Adipose tissue (tissue), 3 donors: ENCODE results near the gene CBY2. TPM values are rescaled to one million over a fixed set of nuclear protein-coding genes. Genes with fewer than 3 reads are reported as not detected.
"Not testable (repeated sequence)": the region's sequence is repeated elsewhere in the genome, so short reads cannot be mapped to it uniquely, and the experiment has no call there.

Experiments
- H3K27ac ChIP-seq: one replicate; pipeline ENCODE4 v1.5.1; 2013; ENCODE audit warnings: low read depth, low read length
- WGBS, 3 donors: extraction: QIAGEN DNeasy Blood & Tissue Kit; methylation state at CpG; one replicate each; pipeline ENCODE4 v1.1.7; 2013; 5-methylcytosine and 5-hydroxymethylcytosine counted together
- polyA plus RNA-seq, 3 donors: library from polyadenylated mRNA; stranded (reverse); fragments of 200-250 nt; gene quantifications; one replicate each; pipeline ENCODE4 v1.2.3, GENCODE V29; 2013
- donor health status: healthy with polysubstance abuse.
- donor health status: Bipolar disorder and iron deficiency.
- donor health status: healthy.

The CBY2 gene, protein sequence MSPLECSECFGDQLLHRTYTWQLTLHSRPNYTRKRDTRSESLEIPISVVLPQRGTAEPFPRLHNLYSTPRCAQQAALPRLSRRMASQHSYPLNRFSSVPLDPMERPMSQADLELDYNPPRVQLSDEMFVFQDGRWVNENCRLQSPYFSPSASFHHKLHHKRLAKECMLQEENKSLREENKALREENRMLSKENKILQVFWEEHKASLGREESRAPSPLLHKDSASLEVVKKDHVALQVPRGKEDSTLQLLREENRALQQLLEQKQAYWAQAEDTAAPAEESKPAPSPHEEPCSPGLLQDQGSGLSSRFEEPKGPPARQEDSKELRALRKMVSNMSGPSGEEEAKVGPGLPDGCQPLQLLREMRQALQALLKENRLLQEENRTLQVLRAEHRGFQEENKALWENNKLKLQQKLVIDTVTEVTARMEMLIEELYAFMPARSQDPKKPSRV
- not detected for polyA plus RNA-seq

DNA sequence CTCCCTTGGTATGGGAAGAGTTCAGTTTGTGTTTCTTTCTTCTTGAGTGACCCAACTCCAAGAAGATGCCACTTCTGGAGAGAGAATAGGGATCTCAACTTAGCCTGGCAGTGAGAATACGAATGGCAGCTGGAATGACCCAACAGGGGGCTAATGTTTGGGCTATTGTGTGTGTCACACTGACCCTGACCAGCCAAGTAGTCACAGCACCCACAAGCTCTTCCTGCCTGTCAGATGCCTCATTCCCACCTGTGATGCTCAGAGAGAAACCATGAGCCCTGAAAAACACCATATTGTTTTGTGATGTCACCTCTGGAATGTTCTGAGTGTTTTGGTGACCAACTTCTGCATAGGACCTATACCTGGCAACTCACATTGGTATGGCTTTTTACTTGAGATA, at the start of gene CBY2:
Gene CBY2, plus strand, starts transcription at position 233 of the 400 bp plus-strand sequence. Its CDS starts 71 bp downstream, at position 304.
- H3K27ac ChIP-seq = no peak within 1 kb of the TSS
- 70 to 88% (median 83%) methylated on average over 1 of the region's 1 CpG for WGBS, 3 donors

GRCh38 chr13:45654633-45655349, 47.3 kb upstream of the CBY2 start:
- WGBS, 3 donors = 78 to 87% (median 80%) methylated on average over 5 of the region's 5 CpGs

GRCh38 chr13:45658586-45659235, 43.4 kb upstream of the CBY2 start:
- 79 to 87% (median 84%) methylated on average over 5 of the region's 5 CpGs for WGBS, 3 donors
- H3K27ac ChIP-seq = no peak overlapping the region

More at GRCh38 chr13:45654633-45655349, 47.3 kb upstream of the CBY2 start:
- H3K27ac ChIP-seq = no peak overlapping the region

GRCh38 chr13:45659536-45659935, 42.6 kb upstream of the CBY2 start:
- no peak overlapping the region for H3K27ac ChIP-seq
- WGBS, 3 donors = 42 to 83% (median 81%) methylated on average over 3 of the region's 3 CpGs

DNA sequence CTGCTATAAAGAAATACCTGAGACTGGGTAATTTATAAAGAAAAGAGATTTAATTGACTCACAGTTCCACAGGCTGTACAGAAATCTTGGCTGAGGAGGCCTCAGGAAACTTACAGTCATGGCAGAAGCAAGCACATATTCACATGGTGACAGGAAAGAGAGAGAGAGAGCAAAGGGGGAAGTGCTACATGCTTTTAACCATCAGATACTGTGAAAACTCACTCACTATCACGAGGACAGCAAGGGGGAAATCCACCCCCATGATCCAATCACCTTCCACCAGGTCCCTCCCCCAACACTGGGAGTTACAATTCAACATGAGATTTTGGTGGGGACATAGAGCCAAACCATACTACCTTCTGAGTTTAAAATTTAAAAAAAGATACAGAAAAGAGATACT, 41.7 kb upstream of the CBY2 start:
- WGBS, 3 donors = 29 to 30% (median 29%) methylated on average over 1 of the region's 1 CpG
- not testable (repeated sequence) for H3K27ac ChIP-seq

GRCh38 chr13:45662162-45662561, 40.0 kb upstream of the CBY2 start:
- 63 to 83% (median 77%) methylated on average over 1 of the region's 1 CpG for WGBS, 3 donors
- H3K27ac ChIP-seq = no peak overlapping the region

DNA sequence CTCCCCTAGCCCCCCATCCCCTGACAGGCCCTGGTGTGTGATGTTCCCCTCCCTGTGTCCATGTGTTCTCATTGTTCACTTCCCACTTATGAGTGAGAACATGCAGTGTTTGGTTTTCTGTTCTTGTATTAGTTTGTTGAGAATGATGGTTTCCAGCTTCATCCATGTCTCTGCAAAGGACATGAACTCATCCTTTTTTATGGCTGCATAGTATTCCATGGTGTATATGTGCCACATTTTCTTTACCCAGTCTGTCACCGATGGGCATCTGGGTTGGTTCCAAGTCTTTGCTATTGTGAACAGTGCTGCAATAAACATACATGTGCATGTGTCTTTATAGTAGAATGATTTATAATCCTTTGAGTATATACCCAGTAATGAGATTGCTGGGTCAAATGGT, 39.2 kb upstream of the CBY2 start:
- H3K27ac ChIP-seq = not testable (repeated sequence)
- WGBS, 3 donors = 97 to 100% (median 100%) methylated on average over 1 of the region's 1 CpG

GRCh38 chr13:45669626-45670025, 32.5 kb upstream of the CBY2 start:
- H3K27ac ChIP-seq = not testable (repeated sequence)
- 54 to 88% (median 87%) methylated on average over 9 to 11 of the region's 14 CpGs for WGBS, 3 donors

- H3K27ac ChIP-seq = no peak overlapping the region
- WGBS, 3 donors = 93 to 94% (median 94%) methylated on average over 5 of the region's 5 CpGs
These were observed 31.8 kb upstream of the CBY2 start for GRCh38 chr13:45670189-45670885.

GRCh38 chr13:45674908-45675307, 27.2 kb upstream of the CBY2 start:
- no peak overlapping the region for H3K27ac ChIP-seq

DNA sequence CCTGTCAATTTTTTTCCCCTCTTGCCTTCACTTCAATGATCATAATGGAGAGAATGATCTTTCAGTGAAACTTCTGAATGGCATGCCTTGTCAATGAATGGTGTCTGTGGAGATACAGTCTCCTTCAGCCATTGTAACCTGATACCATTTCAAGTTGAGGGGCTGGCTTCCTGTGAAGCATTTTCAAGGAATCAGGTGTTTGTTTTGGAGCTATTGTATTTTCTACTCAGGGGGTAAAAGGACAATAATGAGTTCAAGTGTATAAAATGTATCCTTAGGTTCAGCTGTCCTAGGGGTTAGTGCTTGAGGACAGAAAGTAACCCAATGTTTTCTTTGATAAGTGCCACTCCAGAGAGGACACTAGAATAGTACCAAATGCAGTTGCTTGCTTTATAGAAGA, 23.8 kb upstream of the CBY2 start:
- H3K27ac ChIP-seq = no peak overlapping the region

More at GRCh38 chr13:45674908-45675307, 27.2 kb upstream of the CBY2 start:
- 43 to 54% (median 44%) methylated on average over 1 of the region's 1 CpG for WGBS, 3 donors

DNA sequence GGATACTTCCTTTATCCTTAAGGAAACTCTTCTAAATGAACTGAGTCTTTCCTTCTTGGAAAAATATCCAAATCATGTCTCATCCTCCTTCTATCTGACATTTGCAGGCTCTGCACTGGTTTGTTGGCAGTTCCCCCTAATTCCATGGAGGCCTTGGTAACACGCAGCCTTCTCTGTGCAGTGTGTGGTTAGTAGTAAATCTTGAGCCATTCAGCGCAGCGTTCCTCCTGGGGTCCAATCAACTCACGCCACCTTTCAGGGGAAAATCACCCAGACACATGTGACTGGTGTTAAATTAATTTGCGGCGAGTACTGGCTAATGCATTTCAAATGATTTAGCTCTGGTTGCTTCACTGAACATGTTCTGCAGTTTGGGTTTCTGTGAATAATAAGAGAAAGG, 21.0 kb upstream of the CBY2 start:
- WGBS, 3 donors = 62 to 83% (median 78%) methylated on average over 6 of the region's 6 CpGs

DNA sequence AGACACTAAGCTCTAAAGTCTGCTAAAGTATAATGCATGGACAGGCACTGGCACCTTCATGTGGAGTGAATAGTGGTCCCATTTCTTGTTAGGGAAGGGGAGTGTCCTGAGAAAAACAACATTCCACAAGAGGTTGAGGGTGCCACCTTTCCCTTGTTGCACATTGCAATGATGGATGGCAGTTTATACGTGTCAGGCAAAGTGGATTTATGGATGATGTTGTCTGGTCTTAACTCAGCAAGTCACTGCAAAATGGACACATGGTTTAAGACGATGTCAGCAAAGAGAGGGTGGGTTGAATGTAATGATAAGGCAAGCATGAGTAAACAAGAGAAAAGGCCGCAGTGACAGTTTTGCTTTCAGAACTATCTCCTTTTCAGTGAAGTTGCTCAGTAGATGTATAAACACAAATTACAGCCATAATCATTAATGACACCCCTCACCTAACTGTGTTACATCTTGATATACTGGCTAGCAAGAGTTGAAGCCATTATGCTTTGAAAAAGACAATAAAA, 19.6 kb upstream of the CBY2 start:
- 67 to 91% (median 83%) methylated on average over 3 of the region's 3 CpGs for WGBS, 3 donors
- no peak overlapping the region for H3K27ac ChIP-seq

More for the DNA sequence above, 21.0 kb upstream of the CBY2 start:
- H3K27ac ChIP-seq = no peak overlapping the region

GRCh38 chr13:45683701-45684100, 18.4 kb upstream of the CBY2 start:
- WGBS, 3 donors = 52 to 55% (median 52%) methylated on average over 3 of the region's 3 CpGs
- no peak overlapping the region for H3K27ac ChIP-seq

GRCh38 chr13:45688577-45688976, 13.5 kb upstream of the CBY2 start:
- 83 to 88% (median 88%) methylated on average over 4 of the region's 4 CpGs for WGBS, 3 donors
- H3K27ac ChIP-seq = no peak overlapping the region

DNA sequence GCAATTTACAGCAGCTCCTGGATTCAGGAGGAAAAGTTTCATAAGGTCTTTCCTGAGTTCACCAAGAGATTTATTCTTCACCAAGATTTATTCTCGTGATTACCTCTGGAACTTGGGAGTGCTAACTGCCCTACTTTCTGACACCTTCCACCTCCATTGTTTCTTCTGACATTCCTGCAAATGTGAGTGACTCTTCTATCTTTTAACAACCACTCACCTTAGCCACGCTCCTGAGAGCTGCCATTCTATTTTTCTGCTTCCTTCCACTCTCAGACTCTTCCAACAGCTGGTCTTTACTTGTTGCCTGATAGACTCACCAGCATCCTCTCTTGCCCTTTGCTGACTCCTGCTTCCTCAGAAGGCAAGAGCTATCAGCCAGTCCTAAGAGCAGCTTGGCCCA, 11.5 kb upstream of the CBY2 start:
- WGBS, 3 donors = 38 to 63% (median 52%) methylated on average over 2 of the region's 2 CpGs
- no peak overlapping the region for H3K27ac ChIP-seq

- H3K27ac ChIP-seq = no peak overlapping the region
- 68 to 89% (median 85%) methylated on average over 4 of the region's 4 CpGs for WGBS, 3 donors
These were observed 10.9 kb upstream of the CBY2 start for GRCh38 chr13:45691251-45691650.

- WGBS, 3 donors = 27 to 71% (median 54%) methylated on average over 1 of the region's 1 CpG
- no peak overlapping the region for H3K27ac ChIP-seq
These were observed 10.5 kb upstream of the CBY2 start for GRCh38 chr13:45691667-45692066.
